H9 (cell line): ENCODE data around the gene THRAP3. TPM values are rescaled to one million over a fixed set of nuclear protein-coding genes. Genes with fewer than 3 reads are reported as not detected.
A peak's percentile ranks its signal among the peaks of the same experiment; 100 is the strongest.

Source experiments
- DNase-seq: peaks from one replicate; pipeline ENCODE4 v3.0.0-alpha.2; 2017
- H2AFZ ChIP-seq: one replicate; pipeline ENCODE4 v1.6.1; 2013; ENCODE audit warnings: mild to moderate bottlenecking, low read length, control low read depth, moderate library complexity
- H2AK5ac ChIP-seq: 2 replicates; pipeline ENCODE4 v1.6.1; 2013; ENCODE audit warnings: low read length, control low read depth, mixed read lengths; ENCODE audit not compliant: insufficient read length
- H2BK120ac ChIP-seq: one replicate; pipeline ENCODE4 v1.6.1; 2013; ENCODE audit warnings: low read depth, mild to moderate bottlenecking, low read length, control low read depth, inconsistent platforms; ENCODE audit not compliant: poor library complexity, severe bottlenecking
- H2BK12ac ChIP-seq: 2 replicates; pipeline ENCODE4 v1.6.1; 2013; ENCODE audit warnings: low read length, control low read depth, mixed read lengths, low read depth; ENCODE audit not compliant: insufficient read length
- H2BK15ac ChIP-seq: 2 replicates; pipeline ENCODE4 v1.6.1; 2013; ENCODE audit warnings: low read depth, low read length, control low read depth
- H2BK20ac ChIP-seq: one replicate; pipeline ENCODE4 v1.6.1; 2013; ENCODE audit warnings: low read depth, mild to moderate bottlenecking, low read length, control low read depth, inconsistent platforms; ENCODE audit not compliant: poor library complexity, severe bottlenecking
- H2BK5ac ChIP-seq: 2 replicates; pipeline ENCODE4 v1.6.1; 2013; ENCODE audit warnings: low read length, control low read depth, mixed read lengths; ENCODE audit not compliant: insufficient read length
- H3K14ac ChIP-seq: 2 replicates; pipeline ENCODE4 v1.6.1; 2013; ENCODE audit warnings: low read length, control low read depth; ENCODE audit not compliant: insufficient read depth
- H3K18ac ChIP-seq: 2 replicates; pipeline ENCODE4 v1.6.1; 2013; ENCODE audit warnings: low read depth, mild to moderate bottlenecking, mixed read lengths, low read length, control low read depth; ENCODE audit not compliant: insufficient read length
- H3K23ac ChIP-seq: 2 replicates; pipeline ENCODE4 v1.6.1; 2013; ENCODE audit warnings: low read length, control low read depth, mixed read lengths, low read depth; ENCODE audit not compliant: insufficient read length
- H3K23me2 ChIP-seq: 2 replicates; pipeline ENCODE4 v1.6.1; 2013; ENCODE audit warnings: low read depth, mild to moderate bottlenecking, mixed read lengths, low read length, control low read depth; ENCODE audit not compliant: insufficient read length, poor library complexity, severe bottlenecking
- H3K27ac ChIP-seq: 2 replicates; pipeline ENCODE4 v1.5.1; 2013; ENCODE audit warnings: low read length, control low read depth, mixed read lengths, low read depth; ENCODE audit not compliant: insufficient read length
- H3K27me3 ChIP-seq: 2 replicates; pipeline ENCODE4 v1.6.1; 2013; ENCODE audit warnings: low read length, control low read depth, inconsistent platforms; ENCODE audit not compliant: insufficient read depth
- H3K4ac ChIP-seq: 2 replicates; pipeline ENCODE4 v1.6.1; 2013; ENCODE audit warnings: low read depth, mild to moderate bottlenecking, control low read depth, inconsistent platforms, low read length, moderate library complexity
- H3K4me1 ChIP-seq: 2 replicates; pipeline ENCODE4 v1.6.1; 2013; ENCODE audit warnings: low read length, control low read depth, inconsistent platforms; ENCODE audit not compliant: insufficient read depth
- H3K4me2 ChIP-seq: 2 replicates; pipeline ENCODE4 v1.6.1; 2013; ENCODE audit warnings: low read length, control low read depth, mixed read lengths; ENCODE audit not compliant: insufficient read length, insufficient read depth
- H3K56ac ChIP-seq: 2 replicates; pipeline ENCODE4 v1.6.1; 2013; ENCODE audit warnings: low read depth, mild to moderate bottlenecking, mixed read lengths, low read length, control low read depth; ENCODE audit not compliant: insufficient read length
- H3K79me1 ChIP-seq: 2 replicates; pipeline ENCODE4 v1.6.1; 2013; ENCODE audit warnings: low read depth, mild to moderate bottlenecking, moderate library complexity, low read length, control low read depth, inconsistent platforms; ENCODE audit not compliant: insufficient read depth, poor library complexity, severe bottlenecking
- H3K79me2 ChIP-seq: 2 replicates; pipeline ENCODE4 v1.6.1; 2013; ENCODE audit warnings: low read length, control low read depth, inconsistent platforms; ENCODE audit not compliant: insufficient read depth
- H3K9ac ChIP-seq: 2 replicates; pipeline ENCODE4 v1.6.1; 2013; ENCODE audit warnings: low read length, control low read depth, mixed read lengths; ENCODE audit not compliant: insufficient read length; ENCODE audit errors: extremely low read depth
- H3K9me3 ChIP-seq: one replicate; pipeline ENCODE4 v1.6.1; 2013; ENCODE audit warnings: low read depth, low read length, inconsistent platforms; ENCODE audit not compliant: control insufficient read depth
- H3T11ph ChIP-seq: one replicate; pipeline ENCODE4 v1.6.1; 2013; ENCODE audit warnings: mild to moderate bottlenecking, low read length, control low read depth, inconsistent platforms
- H4K20me1 ChIP-seq: one replicate; pipeline ENCODE4 v1.6.1; 2013; ENCODE audit not compliant: control insufficient read depth, insufficient read length, insufficient read depth
- H4K5ac ChIP-seq: 2 replicates; pipeline ENCODE4 v1.6.1; 2013; ENCODE audit warnings: low read depth, mild to moderate bottlenecking, mixed read lengths, low read length, control low read depth; ENCODE audit not compliant: insufficient read length
- H4K8ac ChIP-seq: replicated peaks from 2 replicates; pipeline ENCODE4 v1.6.1; 2013; ENCODE audit warnings: low read length, control low read depth, mixed read lengths, low read depth; ENCODE audit not compliant: insufficient read length
- H4K91ac ChIP-seq: 2 replicates; pipeline ENCODE4 v1.6.1; 2013; ENCODE audit warnings: low read depth, mild to moderate bottlenecking, moderate library complexity, mixed read lengths, low read length, control low read depth; ENCODE audit not compliant: insufficient read length
- H3K27ac Mint-ChIP-seq, 3 experiments: 2 replicates in 2 of 3; 3 replicates in 1 of 3; pipeline ENCODE4 v1.8.0; 2020 to 2021; ENCODE audit warnings: mixed read lengths in 3 of 3, mild to moderate bottlenecking in 1 of 3, moderate library complexity in 1 of 3
- H3K27me3 Mint-ChIP-seq: 2 replicates; pipeline ENCODE4 v1.8.0; 2021; ENCODE audit warnings: low read depth, mild to moderate bottlenecking, moderate library complexity, mixed read lengths
- H3K36me3 Mint-ChIP-seq, 3 experiments: 2 replicates in 2 of 3; 3 replicates in 1 of 3; pipeline ENCODE4 v1.8.0; 2020 to 2021; ENCODE audit warnings: low read depth in 3 of 3, mixed read lengths in 3 of 3; ENCODE audit not compliant: insufficient read depth in 1 of 3
- H3K4me1 Mint-ChIP-seq, 2 experiments: 2 replicates each; pipeline ENCODE4 v1.8.0; 2020; ENCODE audit warnings: mixed read lengths in 2 of 2
- H3K4me3 Mint-ChIP-seq, 2 experiments: 2 replicates in 1 of 2; 3 replicates in 1 of 2; pipeline ENCODE4 v1.8.0; 2020 to 2021; ENCODE audit warnings: mild to moderate bottlenecking in 2 of 2, mixed read lengths in 2 of 2, moderate library complexity in 1 of 2
- H3K9me3 Mint-ChIP-seq, 2 experiments: 2 replicates in 1 of 2; 3 replicates in 1 of 2; pipeline ENCODE4 v1.8.0; 2020; ENCODE audit warnings: mild to moderate bottlenecking in 2 of 2, mixed read lengths in 2 of 2, moderate library complexity in 1 of 2
- CTCF ChIP-seq: fragments of 200-600 bp; sonication (generic); conservative IDR thresholded peaks from 3 replicates; pipeline ENCODE4 v1.8.0; 2021; ENCODE audit warnings: antibody characterized with exemption, mild to moderate bottlenecking
- WGBS: extraction: QIAGEN DNeasy Blood & Tissue Kit; methylation state at CpG from one replicate; pipeline ENCODE4 v1.1.7; 2013; ENCODE audit warnings: missing lambda C conversion rate, low lambda C conversion rate, mixed read lengths; ENCODE audit not compliant: insufficient read length; ENCODE audit errors: extremely low coverage; 5-methylcytosine and 5-hydroxymethylcytosine counted together
- total RNA-seq: library from RNA; stranded (reverse); gene quantifications from 2 replicates; pipeline ENCODE4 v1.2.1, GENCODE V29; 2021

The THRAP3 gene
- total RNA-seq, 1 experiment from 2014 or later, result 186 TPM

- Histone ChIP-seq H3K4me1 (no peaks in the 10 kb centered on the region), H4K8ac (no peak overlapping the region), H3K79me1 (no peaks in the 10 kb centered on the region), H2AFZ (no peak overlapping the region), H2BK12ac (no peak overlapping the region), H3K23me2 (no peaks in the 10 kb centered on the region), H3K9ac (no peak overlapping the region), H2BK20ac (no peak overlapping the region), H3K27me3 (no peaks in the 10 kb centered on the region), H3T11ph (no peak overlapping the region), H3K4me2 (no peak overlapping the region), H2BK120ac (no peak overlapping the region), H2BK5ac (no peak overlapping the region), H4K91ac (no peak overlapping the region), H2AK5ac (no peak overlapping the region), H3K18ac (no peak overlapping the region), H2BK15ac (no peak overlapping the region), H3K9me3 (no peaks in the 10 kb centered on the region), H3K14ac (no peak overlapping the region), H4K5ac (no peak overlapping the region), H3K23ac (no peak overlapping the region), H3K4ac (no peak overlapping the region), H4K20me1 (no peaks in the 10 kb centered on the region), H3K27ac (no peak overlapping the region), H3K56ac (no peak overlapping the region), H3K79me2 (no peaks in the 10 kb centered on the region)
- no peak overlapping the region for H3K4me3 Mint-ChIP-seq
- peaks cover 39 to 89% (median 78%) of the 10 kb centered on the region in 3 experiments; a peak in 6 of 7 replicates for H3K36me3 Mint-ChIP-seq
- DNase-seq, result no peak
- peak overlapping the region in 1 of 3 experiments; percentile 32; a peak in 1 of 7 replicates for H3K27ac Mint-ChIP-seq
- WGBS, result no CpG with 5 or more reads among the region's 1 CpG
- no peaks in the 10 kb centered on the region for H3K9me3 Mint-ChIP-seq
- TF ChIP-seq CTCF, result no peak
- H3K4me1 Mint-ChIP-seq, result peaks cover 5 to 8% of the 10 kb centered on the region in 2 experiments
- no peaks in the 10 kb centered on the region for H3K27me3 Mint-ChIP-seq
Observed at GRCh38 chr1:36300526-36300925, 76.3 kb downstream of the THRAP3 start.
